Airway epithelial cell (primary cell): ENCODE data around the gene ZNF397. TPM values are rescaled to one million over a fixed set of nuclear protein-coding genes. Genes with fewer than 3 reads are reported as not detected.

Experiments used
- total RNA-seq: library from RNA; depleted of rRNA; stranded (reverse); fragments of >200 nt; gene quantifications from 2 replicates; pipeline ENCODE4 v1.2.3, GENCODE V29; 2015

ZNF397 gene
- 7.2 and 7.5 TPM in 2 replicates for total RNA-seq

GRCh38 chr18:35240664-35241447 is at the start of gene ZNF397:
TSS of gene ZNF397 (plus strand) at chr18:35241034. CDS start at chr18:35242471, 1,437 bp downstream.

GRCh38 chr18:35290094-35290735 is 49.4 kb downstream of the ZNF397 start, which contains the start of gene ZSCAN30:
TSS of gene ZSCAN30 (minus strand) at chr18:35290229. CDS start at chr18:35264352, 25,877 bp downstream.

Other genes starting within 250 kb of the ZNF397 start
- 6.3 and 7.1 TPM in 2 replicates for gene MAPRE2, start 199.6 kb upstream of the ZNF397 start, total RNA-seq
- 6.5 and 10.4 TPM in 2 replicates for gene ZSCAN30, start 49.2 kb downstream of the ZNF397 start, total RNA-seq
- 18.6 and 21.9 TPM in 2 replicates for gene ZNF24, start 103.4 kb downstream of the ZNF397 start, total RNA-seq
- gene ZNF396, start 136.3 kb downstream of the ZNF397 start, total RNA-seq = 0.19 and 0.71 TPM in 2 replicates